Breast epithelium (tissue), 3 donors: ENCODE measurements around the gene ACER3.

ENCODE experiments used
- POLR2A ChIP-seq: fragments of 450-650 bp; IDR thresholded peaks from one replicate; pipeline ENCODE4 v1.6.1; 2016; ENCODE audit warnings: antibody characterized with exemption, mild to moderate bottlenecking, moderate library complexity
- POLR2AphosphoS5 ChIP-seq, 3 donors: sonication (generic); formaldehyde crosslinking; IDR thresholded peaks; one replicate each; pipeline ENCODE4 v1.6.1; 2017; ENCODE audit warnings: antibody characterized with exemption in 3 of 3
- TF ChIP-seq, protein P1 (sequence below), 3 donors: fragments of 450-650 bp; IDR thresholded peaks; one replicate each; pipeline ENCODE4 v1.5.1; 2016 to 2017; ENCODE audit warnings: antibody characterized with exemption in 3 of 3, mild to moderate bottlenecking in 3 of 3, moderate library complexity in 3 of 3

GRCh38 chr11:76987203-76987602 is 126.5 kb downstream of the ACER3 start:
- TF ChIP-seq, protein P1, sequence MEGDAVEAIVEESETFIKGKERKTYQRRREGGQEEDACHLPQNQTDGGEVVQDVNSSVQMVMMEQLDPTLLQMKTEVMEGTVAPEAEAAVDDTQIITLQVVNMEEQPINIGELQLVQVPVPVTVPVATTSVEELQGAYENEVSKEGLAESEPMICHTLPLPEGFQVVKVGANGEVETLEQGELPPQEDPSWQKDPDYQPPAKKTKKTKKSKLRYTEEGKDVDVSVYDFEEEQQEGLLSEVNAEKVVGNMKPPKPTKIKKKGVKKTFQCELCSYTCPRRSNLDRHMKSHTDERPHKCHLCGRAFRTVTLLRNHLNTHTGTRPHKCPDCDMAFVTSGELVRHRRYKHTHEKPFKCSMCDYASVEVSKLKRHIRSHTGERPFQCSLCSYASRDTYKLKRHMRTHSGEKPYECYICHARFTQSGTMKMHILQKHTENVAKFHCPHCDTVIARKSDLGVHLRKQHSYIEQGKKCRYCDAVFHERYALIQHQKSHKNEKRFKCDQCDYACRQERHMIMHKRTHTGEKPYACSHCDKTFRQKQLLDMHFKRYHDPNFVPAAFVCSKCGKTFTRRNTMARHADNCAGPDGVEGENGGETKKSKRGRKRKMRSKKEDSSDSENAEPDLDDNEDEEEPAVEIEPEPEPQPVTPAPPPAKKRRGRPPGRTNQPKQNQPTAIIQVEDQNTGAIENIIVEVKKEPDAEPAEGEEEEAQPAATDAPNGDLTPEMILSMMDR (IDR thresholded peaks at IDR 0.05), result no peak
- TF ChIP-seq POLR2A (no peak), POLR2AphosphoS5 (IDR thresholded peaks at IDR 0.05) (no peak)
